SIG-M5 (cell line): ENCODE results near the gene SFXN2.

Source experiments
- DNase-seq: peaks from one replicate; lab custom pipeline; 2025; lab: John Stamatoyannopoulos, UW

The SFXN2 gene

GRCh38 chr10:102777711-102778453 is 63.4 kb downstream of the SFXN2 start:
- DNase-seq, result no peak

- no peak for DNase-seq
Observed at GRCh38 chr10:102778781-102779180, 64.3 kb downstream of the SFXN2 start.

- DNase-seq, result no peak
Observed at GRCh38 chr10:102779680-102780526, 65.5 kb downstream of the SFXN2 start.

GRCh38 chr10:102780527-102780808 is 66.0 kb downstream of the SFXN2 start:
- DNase-seq, result no peak

GRCh38 chr10:102781090-102781920 is 66.9 kb downstream of the SFXN2 start:
- no peak for DNase-seq

- no peak for DNase-seq
Observed at GRCh38 chr10:102781921-102782557, 67.6 kb downstream of the SFXN2 start.

- DNase-seq, result no peak
Observed at GRCh38 chr10:102782673-102783551, 68.5 kb downstream of the SFXN2 start.

GRCh38 chr10:102783568-102783967 is 69.1 kb downstream of the SFXN2 start:
- no peak for DNase-seq

- DNase-seq, result no peak
Observed at GRCh38 chr10:102785818-102786217, 71.4 kb downstream of the SFXN2 start.

- DNase-seq, result no peak
Observed at GRCh38 chr10:102791754-102792395, 77.4 kb downstream of the SFXN2 start.
